ENCODE measurements around the gene CLEC19A.

DNA sequence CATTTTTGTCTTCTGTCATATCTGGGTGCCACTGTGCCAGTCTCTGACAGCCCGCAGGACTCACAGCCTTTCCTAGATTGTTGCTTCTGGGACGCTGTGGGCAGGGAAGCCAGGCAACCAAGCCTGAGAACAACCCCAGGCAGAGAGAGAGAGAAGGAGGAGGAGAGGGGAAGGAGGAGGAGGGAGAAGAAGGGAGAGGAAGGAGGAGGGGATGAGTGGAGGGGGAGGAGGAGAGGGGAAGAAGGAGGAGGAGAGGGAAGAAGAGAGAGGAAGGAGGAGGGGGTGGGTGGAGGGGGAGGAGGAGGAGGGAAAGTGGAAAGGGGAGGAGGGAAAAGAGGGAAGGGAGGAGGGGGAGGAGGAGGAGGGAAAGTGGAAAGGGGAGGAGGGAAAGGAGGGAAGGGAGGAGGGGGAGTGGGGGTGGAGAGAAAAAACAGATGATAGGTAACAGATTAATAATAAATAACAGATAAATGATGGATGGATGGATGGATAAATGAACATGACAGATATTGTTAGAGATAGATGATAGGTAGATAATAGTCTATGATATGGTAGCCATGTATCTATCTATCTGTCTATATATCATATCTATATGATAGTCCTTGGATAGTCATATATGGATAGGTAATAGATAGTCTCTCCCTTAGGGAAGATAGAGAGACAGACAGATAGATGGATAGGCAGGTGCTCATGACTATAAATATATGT lies 29.3 kb downstream of the CLEC19A start:
- TF ChIP-seq, protein P1, sequence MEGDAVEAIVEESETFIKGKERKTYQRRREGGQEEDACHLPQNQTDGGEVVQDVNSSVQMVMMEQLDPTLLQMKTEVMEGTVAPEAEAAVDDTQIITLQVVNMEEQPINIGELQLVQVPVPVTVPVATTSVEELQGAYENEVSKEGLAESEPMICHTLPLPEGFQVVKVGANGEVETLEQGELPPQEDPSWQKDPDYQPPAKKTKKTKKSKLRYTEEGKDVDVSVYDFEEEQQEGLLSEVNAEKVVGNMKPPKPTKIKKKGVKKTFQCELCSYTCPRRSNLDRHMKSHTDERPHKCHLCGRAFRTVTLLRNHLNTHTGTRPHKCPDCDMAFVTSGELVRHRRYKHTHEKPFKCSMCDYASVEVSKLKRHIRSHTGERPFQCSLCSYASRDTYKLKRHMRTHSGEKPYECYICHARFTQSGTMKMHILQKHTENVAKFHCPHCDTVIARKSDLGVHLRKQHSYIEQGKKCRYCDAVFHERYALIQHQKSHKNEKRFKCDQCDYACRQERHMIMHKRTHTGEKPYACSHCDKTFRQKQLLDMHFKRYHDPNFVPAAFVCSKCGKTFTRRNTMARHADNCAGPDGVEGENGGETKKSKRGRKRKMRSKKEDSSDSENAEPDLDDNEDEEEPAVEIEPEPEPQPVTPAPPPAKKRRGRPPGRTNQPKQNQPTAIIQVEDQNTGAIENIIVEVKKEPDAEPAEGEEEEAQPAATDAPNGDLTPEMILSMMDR (conservative IDR thresholded peaks at IDR 0.05 in 1 of 2, IDR thresholded peaks at IDR 0.05 in 1 of 2; ENCODE audit: extremely low read depth in 1 of 2, insufficient read depth in 1 of 2, low read depth in 1 of 2, low read length in 2 of 2), result no peak
- no peak for TF ChIP-seq EZH2 (IDR thresholded peaks at IDR 0.05; ENCODE audit: borderline replicate concordance, low read length)

Measured in mammary epithelial cell (primary cell).